ENCODE data around the gene HOXD4.

HOXD4 gene

GRCh38 chr2:176170602-176171305 lies 19.4 kb downstream of the HOXD4 start:
- DNase-seq (ENCODE audit: low spot score) = no peak

GRCh38 chr2:176171351-176172006 lies 20.1 kb downstream of the HOXD4 start:
- DNase-seq (ENCODE audit: low spot score) = peak; percentile 58

GRCh38 chr2:176172007-176172894 lies 20.9 kb downstream of the HOXD4 start:
- DNase-seq (ENCODE audit: low spot score) = peak; percentile 52

GRCh38 chr2:176172895-176173566 lies 21.7 kb downstream of the HOXD4 start:
- DNase-seq (ENCODE audit: low spot score) = peak; percentile 46

GRCh38 chr2:176173567-176174381 lies 22.4 kb downstream of the HOXD4 start:
- DNase-seq (ENCODE audit: low spot score) = peak; percentile 40

GRCh38 chr2:176174382-176174823 lies 23.1 kb downstream of the HOXD4 start:
- peak; percentile 81 for DNase-seq (ENCODE audit: low spot score)

- peak; percentile 92 for DNase-seq (ENCODE audit: low spot score)
Observed at GRCh38 chr2:176174824-176175708, 23.7 kb downstream of the HOXD4 start.

GRCh38 chr2:176175709-176176607 lies 24.6 kb downstream of the HOXD4 start:
- DNase-seq (ENCODE audit: low spot score) = peak; percentile 57

GRCh38 chr2:176177580-176178037 lies 26.3 kb downstream of the HOXD4 start:
- DNase-seq (ENCODE audit: low spot score) = no peak

- DNase-seq (ENCODE audit: low spot score) = no peak
Observed at GRCh38 chr2:176178038-176178756, 26.8 kb downstream of the HOXD4 start.

- no peak for DNase-seq (ENCODE audit: low spot score)
Observed at GRCh38 chr2:176178757-176179295, 27.5 kb downstream of the HOXD4 start.

GRCh38 chr2:176181551-176181950 lies 30.2 kb downstream of the HOXD4 start:
- no peak for DNase-seq (ENCODE audit: low spot score)

- no peak for DNase-seq (ENCODE audit: low spot score)
Observed at GRCh38 chr2:176182671-176183070, 31.3 kb downstream of the HOXD4 start.

GRCh38 chr2:176184749-176185148 lies 33.4 kb downstream of the HOXD4 start:
- no peak for DNase-seq (ENCODE audit: low spot score)

- DNase-seq (ENCODE audit: low spot score) = no peak
Observed at GRCh38 chr2:176186024-176186423, 34.7 kb downstream of the HOXD4 start.

- DNase-seq (ENCODE audit: low spot score) = peak; percentile 58
Observed at GRCh38 chr2:176187200-176187898, 36.0 kb downstream of the HOXD4 start.

Measured in pons (tissue), 1 donor.